Activated gamma-delta T cell (primary cell): ENCODE results near the gene NAMPT.
"Not testable (repeated sequence)": the region's sequence is repeated elsewhere in the genome, so short reads cannot be mapped to it uniquely, and the experiment has no call there.

Experiments
- DNase-seq: peaks from one replicate; lab custom pipeline; 2025; lab: John Stamatoyannopoulos, UW

The NAMPT gene

GRCh38 chr7:106304568-106304967, 19.8 kb upstream of the NAMPT start:
- DNase-seq: no peak

DNA sequence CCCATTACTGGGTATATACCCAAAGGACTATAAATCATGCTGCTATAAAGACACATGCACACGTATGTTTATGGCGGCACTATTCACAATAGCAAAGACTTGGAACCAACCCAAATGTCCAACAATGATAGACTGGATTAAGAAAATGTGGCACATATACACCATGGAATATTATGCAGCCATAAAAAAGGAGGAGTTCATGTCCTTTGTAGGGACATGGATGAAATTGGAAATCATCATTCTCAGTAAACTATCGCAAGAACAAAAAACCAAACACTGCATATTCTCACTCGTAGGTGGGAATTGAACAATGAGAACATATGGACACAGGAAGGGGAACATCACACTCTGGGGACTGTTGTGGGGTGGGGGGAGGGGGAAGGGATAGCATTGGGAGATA, 13.8 kb upstream of the NAMPT start:
- not testable (repeated sequence) for DNase-seq

DNA sequence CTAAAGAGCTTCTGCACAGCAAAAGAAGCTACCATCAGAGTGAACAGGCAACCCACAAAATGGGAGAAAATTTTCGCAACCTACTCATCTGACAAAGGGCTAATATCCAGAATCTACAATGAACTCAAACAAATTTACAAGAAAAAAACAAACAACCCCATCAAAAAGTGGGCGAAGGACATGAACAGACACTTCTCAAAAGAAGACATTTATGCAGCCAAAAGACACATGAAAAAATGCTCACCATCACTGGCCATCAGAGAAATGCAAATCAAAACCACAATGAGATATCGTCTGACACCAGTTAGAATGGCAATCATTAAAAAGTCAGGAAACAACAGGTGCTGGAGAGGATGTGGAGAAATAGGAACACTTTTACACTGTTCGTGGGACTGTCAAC, 13.4 kb upstream of the NAMPT start:
- DNase-seq: not testable (repeated sequence)

DNA sequence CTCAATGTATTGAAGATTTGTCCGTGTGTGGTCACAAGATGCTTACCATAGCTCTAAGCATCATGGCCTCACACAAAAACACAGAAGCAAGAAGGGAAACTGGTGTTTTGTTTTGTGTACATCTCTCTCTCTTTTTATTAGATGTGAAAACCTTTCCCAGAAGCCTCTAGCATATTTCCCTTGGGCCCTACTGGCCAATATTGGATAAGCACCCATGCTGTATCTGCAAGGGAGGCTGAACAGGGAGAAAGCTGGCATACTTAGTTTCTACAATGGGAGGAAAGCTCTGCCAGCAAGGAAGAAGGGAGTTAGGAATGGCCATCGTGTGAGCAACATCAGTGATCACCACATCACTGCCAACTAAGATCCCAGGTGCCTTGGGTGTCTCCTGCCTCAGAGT, 9.6 kb upstream of the NAMPT start:
- DNase-seq: no peak

DNA sequence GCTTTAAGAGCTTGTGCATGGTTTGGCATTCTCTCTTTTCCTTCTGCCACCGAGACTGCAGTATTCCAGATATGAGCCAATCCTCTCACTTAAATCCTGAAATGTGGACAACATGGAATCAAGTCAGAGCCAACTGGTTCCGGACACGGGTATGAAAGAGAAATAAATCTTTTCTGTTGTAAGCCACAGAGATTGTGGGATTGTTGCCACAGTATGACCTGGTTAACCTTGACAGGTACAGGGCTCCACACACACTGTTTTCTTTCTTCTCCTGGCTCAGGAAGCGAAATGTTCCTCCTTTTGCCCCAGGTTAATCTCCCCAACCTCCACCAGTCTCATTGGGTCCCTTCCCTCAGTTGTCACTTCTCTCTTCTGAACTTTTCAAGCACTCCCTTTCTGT, 6.5 kb upstream of the NAMPT start:
- no peak for DNase-seq

DNA sequence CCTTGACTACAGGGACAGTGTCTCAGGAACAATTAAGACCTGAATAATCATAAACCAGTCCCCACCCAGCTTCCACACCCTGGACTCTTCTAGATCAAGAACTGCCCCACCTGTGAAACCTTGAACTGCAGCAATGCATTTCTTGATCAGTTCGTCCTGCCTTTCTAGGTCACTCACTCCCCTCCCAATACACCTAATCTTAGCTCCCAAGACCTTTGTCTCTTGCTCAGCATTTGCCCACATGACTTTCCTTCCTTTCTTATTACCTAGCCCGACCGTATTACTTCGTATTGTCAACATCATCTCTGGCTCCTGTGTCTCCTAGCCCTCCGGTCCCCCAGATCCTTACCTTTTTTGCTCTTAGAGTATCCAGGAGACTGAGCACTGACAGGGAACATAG, 5.5 kb upstream of the NAMPT start:
- DNase-seq: no peak

GRCh38 chr7:106289848-106290247, 5.1 kb upstream of the NAMPT start:
- no peak for DNase-seq

- DNase-seq: no peak
Measured at GRCh38 chr7:106288263-106288662, 3.5 kb upstream of the NAMPT start.

- DNase-seq: no peak
Measured at GRCh38 chr7:106287786-106288185, 3.0 kb upstream of the NAMPT start.

DNA sequence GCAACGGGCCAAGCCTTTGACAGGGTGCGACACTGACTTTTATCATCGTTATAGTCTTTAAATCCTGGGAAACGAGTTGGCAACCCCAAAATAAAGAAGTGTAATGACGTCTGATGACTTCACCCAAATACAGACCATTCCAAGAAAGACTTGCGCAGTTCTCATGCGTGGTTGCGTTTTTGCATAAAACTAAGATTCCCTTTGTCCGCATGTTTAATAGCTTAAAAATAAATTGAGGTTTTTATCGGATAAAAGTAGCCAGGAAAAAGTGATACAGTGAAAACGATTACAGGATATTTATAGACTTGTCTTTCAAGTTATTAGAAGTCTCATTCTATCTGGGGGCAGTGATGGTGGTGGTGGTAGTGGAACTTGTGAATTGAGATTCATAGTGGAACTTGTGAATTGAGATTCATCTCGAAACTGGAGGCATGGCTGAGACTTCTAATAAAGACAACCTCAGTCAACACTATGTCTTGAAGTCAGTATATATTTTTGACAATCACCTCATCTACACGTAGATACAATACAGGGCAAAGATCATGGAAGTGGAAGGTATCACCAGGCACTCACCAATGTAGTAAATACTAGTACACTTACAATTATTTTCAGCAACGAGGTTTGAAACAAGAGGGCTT, 1.2 kb upstream of the NAMPT start:
- DNase-seq: no peak

- DNase-seq: peak; percentile 99
Measured at GRCh38 chr7:106285051-106285854, 470 bp upstream of the NAMPT start.

DNA sequence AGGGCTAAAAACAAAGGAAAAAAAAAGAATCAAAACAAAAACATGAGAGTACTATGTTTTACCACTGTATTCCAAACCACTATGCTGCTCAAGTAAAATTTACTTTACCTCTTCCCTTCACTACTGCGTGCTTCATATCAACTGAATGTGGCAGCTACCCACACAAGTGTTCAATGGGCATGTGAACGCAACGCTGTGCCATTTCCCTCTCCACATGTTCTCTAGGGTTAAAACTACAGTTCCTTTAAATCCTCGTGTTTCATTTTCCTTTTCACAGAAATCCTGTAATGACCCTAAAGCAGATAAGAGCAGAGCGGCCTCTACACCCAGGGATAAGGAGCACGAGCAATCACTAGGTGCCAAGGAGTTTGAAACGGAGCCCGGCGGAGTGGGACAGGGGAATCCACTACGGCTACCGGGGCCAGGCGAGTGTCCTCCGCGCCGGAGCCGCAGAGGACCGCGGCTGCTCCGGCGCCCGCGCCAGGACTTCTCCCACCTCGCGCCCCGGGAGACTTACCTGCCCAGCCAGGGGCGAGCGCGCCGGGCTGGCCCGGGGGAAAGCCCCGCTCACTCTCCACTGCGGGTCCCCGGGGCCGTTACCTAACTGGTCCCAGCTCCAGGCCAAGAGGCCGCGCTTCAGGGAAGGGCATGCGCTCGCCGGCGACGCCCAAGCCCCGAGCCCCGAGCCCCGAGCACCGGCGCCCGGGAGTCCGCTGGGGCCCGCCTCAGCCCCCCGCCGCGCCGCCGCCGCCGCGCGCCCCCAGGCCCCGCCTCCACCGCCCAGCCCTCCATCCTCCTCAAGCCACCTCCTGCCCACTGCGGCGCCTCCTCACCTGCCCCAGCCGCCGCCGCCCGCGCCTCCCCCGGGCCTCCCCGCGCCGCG, 711 bp downstream of the NAMPT start:
- DNase-seq: peak; percentile 47

DNA sequence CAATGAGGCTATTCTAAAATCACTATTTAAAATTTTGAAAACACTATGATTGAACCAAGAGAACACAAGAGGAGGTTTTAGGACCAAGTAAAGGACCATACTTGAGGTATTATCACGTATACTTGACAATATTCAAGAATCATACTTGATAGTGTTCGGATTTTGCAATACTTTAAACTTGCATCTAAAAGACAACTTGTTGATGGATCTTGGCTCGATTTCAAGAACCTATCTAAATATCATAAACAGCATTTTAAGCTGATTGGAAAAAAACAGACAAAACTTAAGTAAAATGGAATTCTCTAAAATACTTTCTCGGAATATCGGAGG, 1.3 kb downstream of the NAMPT start:
- no peak for DNase-seq

- no peak for DNase-seq
Measured at GRCh38 chr7:106282852-106283251, 1.9 kb downstream of the NAMPT start.

- no peak for DNase-seq
Measured at GRCh38 chr7:106282390-106282789, 2.4 kb downstream of the NAMPT start.

DNA sequence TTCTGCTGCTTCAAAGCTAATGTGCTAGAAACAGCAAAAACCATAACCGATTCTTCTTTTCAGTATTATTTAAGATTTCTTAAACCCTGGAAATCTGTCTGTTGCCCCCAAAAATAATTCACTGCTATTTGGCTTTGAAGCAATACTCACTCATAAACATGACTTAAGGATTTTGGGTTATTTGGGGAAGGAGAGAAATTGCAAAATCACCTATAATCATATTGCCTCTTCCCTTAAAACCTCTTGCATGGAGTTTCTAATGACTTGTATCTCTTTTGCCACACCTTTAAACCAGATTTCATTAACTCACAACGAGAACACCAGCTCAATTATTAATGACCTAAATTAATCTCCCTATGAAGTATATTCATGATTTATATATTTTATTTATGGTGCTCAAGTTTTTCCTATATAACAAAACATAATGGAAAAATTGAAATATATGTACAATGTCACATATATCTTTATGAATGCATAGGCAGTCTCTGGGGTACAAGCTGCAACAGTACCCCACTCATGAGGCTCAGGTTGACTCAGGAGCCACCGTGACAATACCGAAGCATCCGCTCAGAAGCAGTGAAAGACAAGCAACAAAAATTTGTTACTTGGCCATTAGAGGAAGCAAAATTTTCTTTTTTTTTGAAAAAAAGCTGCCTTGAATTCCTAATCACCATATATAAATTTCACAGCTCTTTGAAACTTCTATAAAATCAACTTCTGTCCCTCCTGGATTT, 3.0 kb downstream of the NAMPT start:
- DNase-seq: no peak

- no peak for DNase-seq
Measured at GRCh38 chr7:106281127-106281526, 3.7 kb downstream of the NAMPT start.

- DNase-seq: no peak
Measured at GRCh38 chr7:106279425-106280197, 5.2 kb downstream of the NAMPT start.

- DNase-seq: no peak
Measured at GRCh38 chr7:106278695-106279094, 6.1 kb downstream of the NAMPT start.

DNA sequence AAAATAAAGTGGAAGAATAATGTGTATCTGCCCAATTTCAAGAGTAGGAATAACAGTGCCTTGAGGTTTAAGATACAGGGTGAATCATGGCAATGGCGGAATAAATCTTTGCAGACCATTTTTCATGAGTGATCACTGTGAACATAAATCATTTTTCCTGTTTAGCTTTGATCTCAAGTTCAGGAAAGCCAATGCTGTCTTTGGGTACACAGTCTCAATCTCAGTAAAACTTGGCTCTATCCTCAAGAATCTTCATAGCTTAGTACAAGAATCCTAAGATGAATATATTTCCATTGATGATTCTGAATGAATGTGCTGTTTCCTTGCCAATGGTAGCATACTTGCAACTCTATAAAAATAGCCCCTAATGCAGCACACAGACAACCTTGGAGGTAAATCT, 6.8 kb downstream of the NAMPT start:
- no peak for DNase-seq

DNA sequence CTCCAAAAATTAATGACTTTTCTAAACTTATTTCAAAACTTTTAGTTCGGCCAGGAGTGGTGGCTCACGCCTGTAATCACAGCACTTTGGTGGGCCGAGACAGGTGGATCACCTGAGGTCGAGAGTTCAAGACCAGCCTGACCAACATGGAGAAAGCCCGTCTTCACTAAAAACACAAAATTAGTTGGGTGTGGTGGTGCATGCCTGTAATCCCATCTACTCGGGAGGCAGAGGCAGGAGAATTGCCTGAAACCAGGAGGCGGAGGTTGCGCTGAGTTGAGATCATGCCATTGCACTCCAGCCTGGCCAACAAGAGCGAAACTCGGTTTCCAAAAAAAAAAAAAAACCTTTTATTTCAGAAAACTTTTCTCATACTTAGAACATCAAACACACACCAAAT, 8.3 kb downstream of the NAMPT start:
- DNase-seq: no peak
